ENCODE measurements around the gene PPP3CA. TPM values are rescaled to one million over a fixed set of nuclear protein-coding genes. Genes with fewer than 3 reads are reported as not detected.

The PPP3CA gene
- total RNA-seq = 50.4 TPM

- no peak for DNase-seq
Observed at GRCh38 chr4:101347267-101347556, at the start of gene PPP3CA. Gene PPP3CA, minus strand, starts transcription at chr4:101347526.

GRCh38 chr4:101393256-101393655 is 45.9 kb upstream of the PPP3CA start:
- DNase-seq = no peak

GRCh38 chr4:101370663-101371210 is 23.4 kb upstream of the PPP3CA start:
- DNase-seq = no peak

- no peak for DNase-seq
Observed at GRCh38 chr4:101367201-101367600, 19.9 kb upstream of the PPP3CA start.

- DNase-seq = no peak
Observed at GRCh38 chr4:101366331-101366730, 19.0 kb upstream of the PPP3CA start.

GRCh38 chr4:101357751-101358150 is 10.4 kb upstream of the PPP3CA start:
- no peak for DNase-seq

GRCh38 chr4:101356928-101357327 is 9.6 kb upstream of the PPP3CA start:
- DNase-seq = no peak

GRCh38 chr4:101355767-101356702 is 8.7 kb upstream of the PPP3CA start:
- no peak for DNase-seq

GRCh38 chr4:101355246-101355645 is 7.9 kb upstream of the PPP3CA start:
- no peak for DNase-seq

- no peak for DNase-seq
Observed at GRCh38 chr4:101349801-101350064, 2.4 kb upstream of the PPP3CA start.

- peak; percentile 4 for DNase-seq
Observed at GRCh38 chr4:101348995-101349800, 1.9 kb upstream of the PPP3CA start.

GRCh38 chr4:101348367-101348827 is 1.1 kb upstream of the PPP3CA start:
- no peak for DNase-seq

GRCh38 chr4:101347557-101348366 is 436 bp upstream of the PPP3CA start:
- peak; percentile 97 for DNase-seq

- peak; percentile 38 for DNase-seq
Observed at GRCh38 chr4:101346351-101347266, 717 bp downstream of the PPP3CA start.

GRCh38 chr4:101345596-101346350 is 1.6 kb downstream of the PPP3CA start:
- peak; percentile 27 for DNase-seq

GRCh38 chr4:101345271-101345595 is 2.1 kb downstream of the PPP3CA start:
- DNase-seq = no peak

GRCh38 chr4:101339332-101339731 is 8.0 kb downstream of the PPP3CA start:
- DNase-seq = no peak

GRCh38 chr4:101337688-101338087 is 9.6 kb downstream of the PPP3CA start:
- no peak for DNase-seq

- DNase-seq = no peak
Observed at GRCh38 chr4:101334963-101335572, 12.3 kb downstream of the PPP3CA start.

- no peak for DNase-seq
Observed at GRCh38 chr4:101332424-101332823, 14.9 kb downstream of the PPP3CA start.
